Gastrocnemius medialis (tissue), 4 donors: ENCODE measurements around the gene HEXD. TPM values are rescaled to one million over a fixed set of nuclear protein-coding genes. Genes with fewer than 3 reads are reported as not detected.
A peak's percentile ranks its signal among the peaks of the same experiment; 100 is the strongest.

Experiments used
- ATAC-seq, 2 donors: fragments of 150-250 bp; one replicate each; pipeline ENCODE4 v1.9.1; 2016
- DNase-seq, 2 donors: peaks; one replicate each; pipeline ENCODE4 v3.0.0-alpha.2; 2019
- H3K27ac ChIP-seq, 4 donors: fragments of 200-600 bp; sonication (generic); 1 replicate in 1 of 4; 2 replicates in 3 of 4; pipeline ENCODE4 v1.5.1; 2016 to 2018; ENCODE audit warnings: mild to moderate bottlenecking in 2 of 4, moderate library complexity in 1 of 4
- H3K27me3 ChIP-seq, 3 donors: fragments of 200-600 bp; sonication (generic) in 2 of 3; 1 replicate in 1 of 3; 2 replicates in 2 of 3; pipeline versions ENCODE4 v1.5.1 to v1.6.0; 2016 to 2019; ENCODE audit warnings: mild to moderate bottlenecking in 1 of 3, moderate library complexity in 1 of 3
- H3K36me3 ChIP-seq, 2 donors: fragments of 200-600 bp; sonication (generic) in 1 of 2; one replicate each; pipeline ENCODE4 v1.5.1; 2017 to 2018
- H3K4me1 ChIP-seq, 2 donors: fragments of 200-600 bp; sonication (generic) in 1 of 2; one replicate each; pipeline ENCODE4 v1.5.1; 2016 to 2017; ENCODE audit warnings: mild to moderate bottlenecking in 2 of 2
- H3K4me3 ChIP-seq, 4 donors: fragments of 200-600 bp; sonication (generic) in 3 of 4; 1 replicate in 1 of 4; 2 replicates in 3 of 4; pipeline ENCODE4 v1.5.1; 2016 to 2019; ENCODE audit warnings: mild to moderate bottlenecking in 2 of 4
- H3K9me3 ChIP-seq, 3 donors: fragments of 200-600 bp; sonication (generic) in 2 of 3; 1 replicate in 1 of 3; 2 replicates in 2 of 3; pipeline ENCODE4 v1.5.1; 2016 to 2019
- POLR2A ChIP-seq, 2 donors: fragments of 450-650 bp; IDR thresholded peaks; one replicate each; pipeline ENCODE4 v1.6.1; 2017; ENCODE audit warnings: antibody characterized with exemption in 2 of 2, mild to moderate bottlenecking in 2 of 2, moderate library complexity in 2 of 2
- in situ Hi-C, 4 donors: fragments of 200-750 bp; cut with MboI; loops; one replicate each; pipeline versions ENCODE4 v1.15.0 to v1.8.0; 2017; ENCODE audit warnings: low sequenced_read_pairs in 4 of 4
- intact Hi-C: fragments of 100-400 bp; cut with DNase I; formaldehyde crosslinking; loops from one replicate; pipeline ENCODE4 v1.15.1; 2023; ENCODE audit warnings: low total_unique reads
- total RNA-seq, 4 donors: library from RNA; depleted of rRNA; stranded (reverse); fragments of >200 nt; gene quantifications; one replicate each; pipeline versions ENCODE4 v1.1.0 to v1.2.3, GENCODE V29; 2016
- TF ChIP-seq, protein P1 (sequence below), 5 experiments: fragments of 450-650 bp in 3 of 5; fragments of 200-600 bp in 2 of 5; sonication (generic) in 2 of 5; IDR thresholded peaks in 4 of 5; conservative IDR thresholded peaks in 1 of 5; 1 replicate in 4 of 5; 2 replicates in 1 of 5; pipeline ENCODE4 v1.5.1; 2016 to 2019; ENCODE audit warnings: antibody characterized with exemption in 5 of 5, mild to moderate bottlenecking in 3 of 5, moderate library complexity in 3 of 5

The HEXD gene
- total RNA-seq, 4 donors from 2014 or later, result 15.5 to 35.1 (median 22.5) TPM

DNA sequence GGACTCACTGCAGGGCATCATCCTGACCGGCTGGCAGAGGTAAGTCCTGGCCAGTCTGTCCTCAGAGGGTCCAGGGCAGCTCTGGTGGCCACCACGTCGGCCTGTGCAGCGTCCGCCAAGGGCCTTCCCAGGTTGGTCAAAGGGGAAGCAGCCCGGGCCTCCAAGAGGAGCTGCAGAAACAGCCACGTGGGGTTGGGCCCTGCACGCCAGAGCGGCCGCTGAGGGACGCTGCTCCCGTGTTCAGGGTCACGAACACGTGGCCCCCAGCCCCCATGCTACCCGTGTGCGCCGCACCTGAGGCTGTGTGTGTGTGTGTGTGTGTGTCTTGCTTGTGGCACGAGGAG is 19.1 kb downstream of the HEXD start:
- Histone ChIP-seq H3K36me3 (peaks cover 0 to 36% of the 10 kb centered on the region in 2 donors), H3K27me3 (no peaks in the 10 kb centered on the region), H3K27ac (no peak overlapping the region), H3K9me3 (no peaks in the 10 kb centered on the region), H3K4me3 (no peak overlapping the region), H3K4me1 (no peaks in the 10 kb centered on the region)
- no peak for DNase-seq
- intact Hi-C loops, result no loop called here
- in situ Hi-C loops, result no loop called here
- TF ChIP-seq, protein P1, sequence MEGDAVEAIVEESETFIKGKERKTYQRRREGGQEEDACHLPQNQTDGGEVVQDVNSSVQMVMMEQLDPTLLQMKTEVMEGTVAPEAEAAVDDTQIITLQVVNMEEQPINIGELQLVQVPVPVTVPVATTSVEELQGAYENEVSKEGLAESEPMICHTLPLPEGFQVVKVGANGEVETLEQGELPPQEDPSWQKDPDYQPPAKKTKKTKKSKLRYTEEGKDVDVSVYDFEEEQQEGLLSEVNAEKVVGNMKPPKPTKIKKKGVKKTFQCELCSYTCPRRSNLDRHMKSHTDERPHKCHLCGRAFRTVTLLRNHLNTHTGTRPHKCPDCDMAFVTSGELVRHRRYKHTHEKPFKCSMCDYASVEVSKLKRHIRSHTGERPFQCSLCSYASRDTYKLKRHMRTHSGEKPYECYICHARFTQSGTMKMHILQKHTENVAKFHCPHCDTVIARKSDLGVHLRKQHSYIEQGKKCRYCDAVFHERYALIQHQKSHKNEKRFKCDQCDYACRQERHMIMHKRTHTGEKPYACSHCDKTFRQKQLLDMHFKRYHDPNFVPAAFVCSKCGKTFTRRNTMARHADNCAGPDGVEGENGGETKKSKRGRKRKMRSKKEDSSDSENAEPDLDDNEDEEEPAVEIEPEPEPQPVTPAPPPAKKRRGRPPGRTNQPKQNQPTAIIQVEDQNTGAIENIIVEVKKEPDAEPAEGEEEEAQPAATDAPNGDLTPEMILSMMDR (IDR thresholded peaks at IDR 0.05 in 4 of 5, conservative IDR thresholded peaks at IDR 0.05 in 1 of 5), result no peak
- no peak for TF ChIP-seq POLR2A (IDR thresholded peaks at IDR 0.05)
- no peak for ATAC-seq

DNA sequence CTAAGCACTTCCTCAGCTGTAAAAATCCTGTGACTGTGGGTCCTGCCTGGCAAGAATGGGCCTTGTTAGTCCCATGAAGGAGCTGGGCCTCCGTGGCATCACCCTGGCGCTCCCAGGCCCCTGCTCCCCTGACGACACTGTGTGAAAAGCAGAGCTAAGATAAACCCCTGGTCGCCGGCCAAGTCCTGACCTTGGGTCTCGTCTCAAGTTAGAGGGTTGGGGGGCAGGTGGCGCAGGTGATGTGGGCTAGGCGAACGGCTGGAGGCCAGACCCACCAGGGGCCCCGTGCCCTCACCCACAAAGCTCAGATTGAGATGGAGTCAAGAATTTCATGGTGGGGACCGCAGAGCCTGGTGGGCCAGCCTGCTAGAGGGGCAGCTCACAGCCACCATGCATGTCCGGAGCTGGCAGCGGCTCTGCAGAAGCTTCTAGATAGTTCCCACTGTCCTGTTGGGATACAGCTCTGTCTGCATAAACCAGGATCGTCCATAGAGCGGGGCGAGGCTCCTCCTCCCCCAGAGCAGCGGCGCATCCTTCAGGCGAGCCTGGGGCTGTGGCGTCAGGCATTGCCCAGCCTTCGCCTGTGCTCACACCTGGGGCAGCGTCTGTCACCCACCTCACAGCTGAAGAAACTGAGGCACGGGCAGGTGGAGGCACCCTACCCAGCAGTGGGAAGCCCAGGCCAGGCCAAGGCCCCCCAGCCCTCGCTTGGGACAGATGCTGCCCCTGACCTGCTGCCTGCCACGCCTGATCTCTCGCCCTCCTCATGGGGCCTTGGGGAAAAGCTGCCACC is 20.4 kb downstream of the HEXD start:
- peaks cover 0 to 31% of the 10 kb centered on the region in 2 donors for H3K36me3 ChIP-seq
- no peak for TF ChIP-seq POLR2A (IDR thresholded peaks at IDR 0.05)
- TF ChIP-seq, protein P1 (IDR thresholded peaks at IDR 0.05 in 4 of 5, conservative IDR thresholded peaks at IDR 0.05 in 1 of 5), result no peak
- in situ Hi-C loops (no loop called here), intact Hi-C loops (no loop called here)
- H3K27ac ChIP-seq, result no peak overlapping the region
- no peak for DNase-seq
- H3K4me1 ChIP-seq, result no peaks in the 10 kb centered on the region
- H3K27me3 ChIP-seq, result no peaks in the 10 kb centered on the region
- H3K4me3 ChIP-seq, result no peak overlapping the region
- no peak for ATAC-seq
- H3K9me3 ChIP-seq, result no peaks in the 10 kb centered on the region

DNA sequence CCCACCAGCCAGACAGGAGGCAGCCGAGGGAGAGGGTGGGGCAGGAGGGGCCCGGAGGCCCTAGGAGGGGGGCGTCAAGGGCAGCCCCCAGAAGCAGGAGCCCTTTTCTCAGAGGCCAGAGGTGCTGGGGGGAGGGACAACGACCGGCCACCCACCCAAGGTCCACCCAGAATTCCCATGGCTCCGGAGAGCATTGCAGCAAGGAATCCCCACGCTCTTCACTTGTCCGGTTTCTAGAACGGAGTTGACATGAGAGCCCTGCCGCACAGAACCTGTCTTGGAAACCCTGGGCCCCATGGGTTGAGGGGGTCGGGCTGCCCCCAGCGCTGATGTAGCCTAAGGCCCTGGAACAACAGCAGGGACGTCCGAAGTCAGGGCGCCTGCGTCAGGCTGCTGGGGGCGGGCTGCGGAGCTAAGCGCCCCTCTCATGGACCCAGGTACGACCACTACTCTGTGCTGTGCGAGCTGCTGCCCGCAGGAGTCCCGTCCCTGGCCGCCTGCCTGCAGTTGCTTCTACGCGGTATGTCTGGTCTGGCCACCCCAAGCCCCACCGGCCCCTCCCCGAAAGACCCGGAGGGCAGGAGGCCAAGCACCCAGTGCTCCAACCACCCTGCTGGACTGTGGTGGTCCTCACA is 21.2 kb downstream of the HEXD start:
- in situ Hi-C loops (no loop called here), intact Hi-C loops (no loop called here)
- Histone ChIP-seq H3K4me3 (no peak overlapping the region), H3K27me3 (no peaks in the 10 kb centered on the region), H3K27ac (no peak overlapping the region), H3K9me3 (no peaks in the 10 kb centered on the region), H3K4me1 (no peaks in the 10 kb centered on the region), H3K36me3 (peaks cover 0 to 29% of the 10 kb centered on the region in 2 donors)
- TF ChIP-seq, protein P1 (IDR thresholded peaks at IDR 0.05 in 4 of 5, conservative IDR thresholded peaks at IDR 0.05 in 1 of 5), result no peak
- TF ChIP-seq POLR2A (IDR thresholded peaks at IDR 0.05), result no peak
- ATAC-seq (no peak), DNase-seq (no peak)

DNA sequence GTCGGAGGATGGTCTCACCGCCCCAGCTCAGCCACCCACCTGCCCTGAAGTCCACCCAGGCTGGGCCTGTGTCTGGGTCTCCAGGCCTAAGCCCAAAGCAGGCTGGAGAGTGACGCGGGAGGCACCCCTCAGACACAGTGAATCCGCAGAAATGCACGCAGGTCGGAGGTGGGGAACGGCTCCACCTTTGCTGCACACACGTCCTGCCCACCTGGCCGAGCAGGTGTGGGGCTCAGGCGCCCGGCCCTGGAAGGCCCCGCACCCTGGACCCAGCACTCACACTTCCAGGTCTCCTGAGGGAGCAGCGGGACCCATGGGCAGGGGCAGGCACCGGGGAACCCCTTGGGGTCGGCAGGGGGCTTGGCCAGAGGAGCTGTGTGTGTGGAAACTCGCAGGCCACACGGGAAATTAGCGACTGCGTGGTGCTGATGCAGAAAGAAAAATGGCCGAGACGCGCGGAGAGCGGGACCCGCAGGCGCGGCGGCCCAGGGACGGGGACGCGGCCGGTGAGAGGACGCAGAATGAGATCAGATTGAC is 21.8 kb downstream of the HEXD start:
- no peak overlapping the region for H3K4me3 ChIP-seq
- in situ Hi-C loops (no loop called here), intact Hi-C loops (no loop called here)

More for the DNA sequence above, 21.8 kb downstream of the HEXD start:
- H3K9me3 ChIP-seq, result no peaks in the 10 kb centered on the region
- peak overlapping the region in 1 of 4 donors; percentile 1 for H3K27ac ChIP-seq
- TF ChIP-seq, protein P1 (IDR thresholded peaks at IDR 0.05 in 4 of 5, conservative IDR thresholded peaks at IDR 0.05 in 1 of 5), result no peak
- TF ChIP-seq POLR2A (IDR thresholded peaks at IDR 0.05), result no peak
- no peak for ATAC-seq
- no peaks in the 10 kb centered on the region for H3K27me3 ChIP-seq
- peaks cover 0 to 26% of the 10 kb centered on the region in 2 donors for H3K36me3 ChIP-seq
- no peak for DNase-seq
- no peaks in the 10 kb centered on the region for H3K4me1 ChIP-seq
